Ovary (tissue), 3 donors: ENCODE results near the gene ALDH9A1.

Experiments
- CTCF ChIP-seq, 3 donors: fragments of 450-650 bp in 2 of 3; fragments of 200-600 bp in 1 of 3; IDR thresholded peaks; one replicate each; pipeline versions ENCODE4 v1.5.1 to v1.8.0; 2016 to 2022; ENCODE audit warnings: antibody characterized with exemption in 3 of 3, mild to moderate bottlenecking in 1 of 3
- POLR2A ChIP-seq: fragments of 450-650 bp; IDR thresholded peaks from one replicate; pipeline ENCODE4 v1.6.1; 2017; ENCODE audit warnings: antibody characterized with exemption, mild to moderate bottlenecking, moderate library complexity
- donor health status: DM: no; HTN: no; CAD: no.

GRCh38 chr1:165696625-165697100, 1.7 kb downstream of the ALDH9A1 start:
- no peak for TF ChIP-seq CTCF (IDR thresholded peaks at IDR 0.05)
- no peak for TF ChIP-seq POLR2A
